ENCODE measurements around the gene MET.

The MET gene

DNA sequence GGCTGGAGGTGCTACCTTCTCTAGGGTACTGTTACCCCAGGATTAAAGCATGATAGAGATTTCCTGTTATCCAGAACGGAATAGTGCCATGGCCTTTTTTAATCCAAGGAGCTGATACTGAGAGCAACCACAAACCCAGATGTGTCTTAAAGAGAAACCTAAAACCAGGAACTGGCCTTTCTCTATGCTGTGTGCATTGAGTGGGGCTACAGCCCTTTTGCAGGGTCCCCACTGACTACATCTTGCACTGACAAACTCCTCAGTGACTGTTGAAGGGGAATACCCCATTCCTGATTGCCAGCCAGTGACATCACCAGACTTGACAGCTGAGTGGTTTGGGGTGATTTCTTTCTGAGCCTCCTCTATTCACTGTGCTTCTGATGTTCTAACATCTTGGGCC, 108.5 kb downstream of the MET start:
- WGBS, 2 experiments, result 77 to 84% methylated on average over 1 of the region's 1 CpG
- Histone ChIP-seq H3K27me3 (ENCODE audit: control insufficient read depth, insufficient read depth, low read length, poor library complexity, severe bottlenecking) (peaks cover 26% of the 10 kb centered on the region), H3K27ac (ENCODE audit: insufficient read depth, low read depth, low read length, poor library complexity, severe bottlenecking) (no peak overlapping the region), H3K36me3 (ENCODE audit: control insufficient read depth, insufficient read depth, low read length) (no peaks in the 10 kb centered on the region), H3K4me3 (ENCODE audit: insufficient read depth, low read depth, low read length) (no peak overlapping the region), H3K4me1 (ENCODE audit: control insufficient read depth, insufficient read depth, low read length) (peaks cover 18% of the 10 kb centered on the region), H3K9me3 (ENCODE audit: control insufficient read depth, low read length) (no peaks in the 10 kb centered on the region)

DNA sequence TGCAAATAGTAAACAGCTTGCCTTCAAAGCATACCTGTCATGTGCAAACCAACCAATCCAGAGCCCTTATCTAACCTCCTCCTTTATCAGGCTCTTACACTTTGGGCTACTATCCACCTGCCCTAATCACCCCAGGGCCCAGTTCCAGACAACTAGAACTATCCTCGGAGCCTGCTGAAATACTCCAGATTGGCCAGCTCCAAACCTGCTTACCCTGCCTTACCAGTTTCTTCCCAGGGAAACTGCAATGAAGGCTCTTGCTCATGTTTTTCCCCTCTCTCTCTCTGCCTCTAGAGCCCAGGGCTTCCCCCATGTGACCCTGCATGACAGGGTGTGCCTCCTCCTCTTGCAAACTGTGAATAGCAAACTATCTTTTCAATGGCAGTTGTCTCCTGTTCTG, 109.0 kb downstream of the MET start:
- 74 to 88% methylated on average over 1 of the region's 1 CpG for WGBS, 2 experiments
- Histone ChIP-seq H3K36me3 (ENCODE audit: control insufficient read depth, insufficient read depth, low read length) (no peaks in the 10 kb centered on the region), H3K9me3 (ENCODE audit: control insufficient read depth, low read length) (no peaks in the 10 kb centered on the region), H3K27me3 (ENCODE audit: control insufficient read depth, insufficient read depth, low read length, poor library complexity, severe bottlenecking) (peaks cover 26% of the 10 kb centered on the region), H3K4me1 (ENCODE audit: control insufficient read depth, insufficient read depth, low read length) (peaks cover 18% of the 10 kb centered on the region), H3K27ac (ENCODE audit: insufficient read depth, low read depth, low read length, poor library complexity, severe bottlenecking) (no peak overlapping the region), H3K4me3 (ENCODE audit: insufficient read depth, low read depth, low read length) (no peak overlapping the region)

DNA sequence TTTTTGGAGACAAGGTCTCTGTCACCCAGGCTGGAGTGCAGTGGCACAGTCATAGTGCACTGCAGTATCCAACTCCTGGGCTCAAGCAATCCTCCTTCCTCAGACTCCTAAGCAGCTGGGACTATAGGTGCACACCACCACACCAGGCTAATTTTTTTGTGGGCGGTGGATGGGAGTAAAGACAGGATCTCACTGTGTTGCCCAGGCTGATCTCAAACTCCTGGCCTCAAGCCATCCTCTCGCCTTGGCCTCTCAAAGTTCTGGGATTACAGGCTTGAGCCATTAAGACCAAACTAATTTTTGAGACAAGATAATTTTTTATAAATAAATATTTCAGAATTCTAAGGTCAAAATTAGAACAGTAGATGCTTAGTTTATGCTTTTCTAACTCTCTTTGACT, 109.6 kb downstream of the MET start:
- no peak overlapping the region for H3K4me3 ChIP-seq (ENCODE audit: insufficient read depth, low read depth, low read length)
- no peak overlapping the region for H3K27ac ChIP-seq (ENCODE audit: insufficient read depth, low read depth, low read length, poor library complexity, severe bottlenecking)
- H3K9me3 ChIP-seq (ENCODE audit: control insufficient read depth, low read length), result no peaks in the 10 kb centered on the region
- no peaks in the 10 kb centered on the region for H3K36me3 ChIP-seq (ENCODE audit: control insufficient read depth, insufficient read depth, low read length)
- H3K27me3 ChIP-seq (ENCODE audit: control insufficient read depth, insufficient read depth, low read length, poor library complexity, severe bottlenecking), result peaks cover 26% of the 10 kb centered on the region
- H3K4me1 ChIP-seq (ENCODE audit: control insufficient read depth, insufficient read depth, low read length), result peaks cover 18% of the 10 kb centered on the region
- WGBS, 2 experiments, result 89 to 100% methylated on average over 2 of the region's 2 CpGs

DNA sequence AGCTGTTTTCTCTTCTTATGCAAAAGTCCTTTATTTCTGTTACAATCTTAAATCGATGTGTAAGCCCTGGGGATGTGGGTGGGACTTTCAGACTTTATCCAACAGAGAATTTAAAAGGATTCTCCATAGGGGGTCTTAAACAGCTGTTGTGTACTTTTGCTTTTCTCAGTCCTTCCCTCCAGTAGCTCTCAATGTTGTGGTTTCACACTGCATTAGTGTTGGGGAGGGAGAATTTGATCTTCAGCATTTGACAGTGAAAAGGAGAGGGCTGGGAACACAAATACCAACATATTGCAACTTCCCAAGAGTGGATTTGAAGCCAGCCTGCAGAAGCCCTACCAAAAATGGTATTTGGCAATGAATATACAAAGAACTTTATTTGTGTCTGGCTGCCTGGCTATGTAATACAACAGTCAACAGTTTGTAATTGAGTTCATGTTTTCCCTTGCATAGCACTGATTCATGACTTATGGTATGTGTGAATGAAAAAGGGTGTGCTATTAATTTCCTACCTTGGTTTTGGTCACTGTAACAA, 110.2 kb downstream of the MET start:
- Histone ChIP-seq H3K4me1 (ENCODE audit: control insufficient read depth, insufficient read depth, low read length) (peaks cover 18% of the 10 kb centered on the region), H3K27ac (ENCODE audit: insufficient read depth, low read depth, low read length, poor library complexity, severe bottlenecking) (no peak overlapping the region), H3K9me3 (ENCODE audit: control insufficient read depth, low read length) (no peaks in the 10 kb centered on the region), H3K36me3 (ENCODE audit: control insufficient read depth, insufficient read depth, low read length) (no peaks in the 10 kb centered on the region), H3K4me3 (ENCODE audit: insufficient read depth, low read depth, low read length) (no peak overlapping the region), H3K27me3 (ENCODE audit: control insufficient read depth, insufficient read depth, low read length, poor library complexity, severe bottlenecking) (peaks cover 26% of the 10 kb centered on the region)
- WGBS, 2 experiments, result 0% methylated on average over 1 of the region's 1 CpG; no CpG with 5 or more reads in 1 of the 2 experiments

DNA sequence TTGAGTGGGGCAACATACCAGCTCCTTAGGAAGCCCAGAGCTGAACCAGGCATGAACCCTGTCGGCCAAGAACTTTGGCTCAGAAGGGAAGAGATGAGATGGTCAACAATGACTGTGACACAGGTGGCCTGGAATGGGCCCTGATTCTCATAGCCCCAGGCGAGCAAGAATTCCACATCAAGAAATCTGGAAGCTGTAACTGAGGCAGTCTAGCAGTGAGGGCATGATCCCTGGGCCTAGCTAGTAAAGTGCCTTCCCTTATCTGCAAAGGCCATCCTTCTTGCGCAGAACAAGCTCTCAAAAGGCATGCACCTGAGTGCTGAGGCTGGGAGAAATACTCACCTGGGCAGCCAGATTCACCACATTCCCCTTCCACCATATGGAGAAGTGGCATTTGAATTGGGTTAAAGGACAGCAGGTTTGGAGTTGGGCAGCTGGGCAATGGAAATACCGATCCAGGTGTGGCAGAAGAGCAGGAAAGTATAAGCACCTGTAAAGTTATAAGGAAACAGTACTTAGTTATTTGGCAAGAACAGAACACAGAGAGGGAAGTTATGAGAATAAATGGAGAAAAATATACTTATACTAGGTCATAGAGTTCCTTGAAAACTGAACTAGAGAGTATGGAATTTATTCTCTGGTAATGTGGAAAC, 111.8 kb downstream of the MET start:
- Histone ChIP-seq H3K36me3 (ENCODE audit: control insufficient read depth, insufficient read depth, low read length) (no peaks in the 10 kb centered on the region), H3K9me3 (ENCODE audit: control insufficient read depth, low read length) (no peaks in the 10 kb centered on the region), H3K4me1 (ENCODE audit: control insufficient read depth, insufficient read depth, low read length) (peaks cover 18% of the 10 kb centered on the region), H3K27me3 (ENCODE audit: control insufficient read depth, insufficient read depth, low read length, poor library complexity, severe bottlenecking) (peaks cover 26% of the 10 kb centered on the region), H3K27ac (ENCODE audit: insufficient read depth, low read depth, low read length, poor library complexity, severe bottlenecking) (no peak overlapping the region), H3K4me3 (ENCODE audit: insufficient read depth, low read depth, low read length) (no peak overlapping the region)
- WGBS, 2 experiments, result 78 to 80% methylated on average over 4 of the region's 4 CpGs

DNA sequence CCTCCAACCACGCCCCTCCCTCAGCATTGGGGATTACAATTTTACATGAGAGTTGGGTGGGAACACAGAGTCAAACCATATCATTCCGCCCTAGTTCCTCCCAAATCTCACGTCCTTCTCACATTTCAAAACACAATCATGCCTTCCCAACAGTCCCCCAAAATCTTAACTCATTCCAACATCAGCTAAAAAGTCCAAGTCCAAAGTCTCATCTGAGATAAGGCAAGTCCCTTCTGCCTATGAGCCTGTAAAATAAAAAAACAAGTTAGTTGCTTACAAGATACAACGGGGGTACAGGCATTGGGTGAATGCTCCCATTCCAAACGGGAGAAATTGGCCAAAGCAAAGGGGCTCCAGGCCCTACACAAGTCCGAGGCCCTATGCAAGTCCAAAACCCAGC, 112.7 kb downstream of the MET start:
- Histone ChIP-seq H3K4me1 (ENCODE audit: control insufficient read depth, insufficient read depth, low read length) (peaks cover 18% of the 10 kb centered on the region), H3K9me3 (ENCODE audit: control insufficient read depth, low read length) (no peaks in the 10 kb centered on the region), H3K27me3 (ENCODE audit: control insufficient read depth, insufficient read depth, low read length, poor library complexity, severe bottlenecking) (peaks cover 19% of the 10 kb centered on the region), H3K4me3 (ENCODE audit: insufficient read depth, low read depth, low read length) (no peak overlapping the region), H3K36me3 (ENCODE audit: control insufficient read depth, insufficient read depth, low read length) (no peaks in the 10 kb centered on the region), H3K27ac (ENCODE audit: insufficient read depth, low read depth, low read length, poor library complexity, severe bottlenecking) (no peak overlapping the region)
- WGBS, 2 experiments, result 89 to 92% methylated on average over 6 of the region's 6 CpGs

DNA sequence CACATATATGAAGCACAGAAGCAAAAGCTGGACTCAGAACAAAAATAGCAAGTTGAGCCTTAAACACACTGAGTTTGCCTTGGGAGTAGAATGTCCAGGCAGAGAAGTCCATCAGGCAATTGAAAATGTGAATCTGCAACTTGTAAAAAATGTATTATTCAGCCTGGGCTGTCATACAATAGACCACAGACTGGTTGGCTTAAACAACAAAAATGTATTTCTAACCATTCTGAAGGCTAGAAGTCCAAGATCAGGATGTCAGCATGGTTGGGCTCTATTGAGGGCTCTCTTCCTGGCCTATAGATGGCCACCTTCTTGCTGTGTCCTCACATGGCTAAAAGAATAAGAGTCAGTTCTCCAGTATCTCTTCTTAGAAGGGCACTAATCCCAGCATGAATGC, 113.8 kb downstream of the MET start:
- Histone ChIP-seq H3K27me3 (ENCODE audit: control insufficient read depth, insufficient read depth, low read length, poor library complexity, severe bottlenecking) (peaks cover 13% of the 10 kb centered on the region), H3K4me3 (ENCODE audit: insufficient read depth, low read depth, low read length) (no peak overlapping the region), H3K36me3 (ENCODE audit: control insufficient read depth, insufficient read depth, low read length) (no peaks in the 10 kb centered on the region), H3K27ac (ENCODE audit: insufficient read depth, low read depth, low read length, poor library complexity, severe bottlenecking) (no peak overlapping the region), H3K9me3 (ENCODE audit: control insufficient read depth, low read length) (no peaks in the 10 kb centered on the region), H3K4me1 (ENCODE audit: control insufficient read depth, insufficient read depth, low read length) (peaks cover 16% of the 10 kb centered on the region)

DNA sequence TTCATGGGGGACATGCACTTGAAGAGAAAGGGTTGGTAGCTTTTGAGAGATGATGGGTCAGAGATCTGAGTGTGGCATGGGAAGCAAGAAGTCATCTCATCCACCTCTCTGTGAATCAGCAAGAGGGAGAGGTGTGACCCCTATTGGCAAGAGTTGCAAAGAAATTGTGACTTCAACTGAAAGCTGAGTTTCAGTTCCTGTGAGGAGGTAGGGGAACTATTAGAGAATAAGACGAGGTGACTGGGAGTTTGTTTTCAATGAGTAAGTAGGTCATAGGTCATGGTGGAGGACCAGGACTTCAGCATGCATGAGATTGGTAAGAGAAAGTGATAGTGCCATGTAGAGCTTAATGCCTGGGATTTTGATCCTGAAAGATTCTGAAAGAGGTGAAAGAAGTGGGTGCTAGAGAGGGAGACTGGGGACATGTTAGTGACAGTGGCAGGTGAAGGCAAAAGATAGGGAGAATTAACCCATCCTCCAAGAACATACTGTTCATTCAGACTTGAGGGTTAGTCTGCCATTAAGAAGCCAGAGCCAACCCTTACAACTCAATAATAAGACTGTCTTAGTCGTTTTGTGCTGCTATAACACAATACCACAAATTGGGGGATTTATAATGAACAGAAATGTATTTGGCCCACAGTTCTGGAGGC, 114.9 kb downstream of the MET start:
- Histone ChIP-seq H3K27ac (ENCODE audit: insufficient read depth, low read depth, low read length, poor library complexity, severe bottlenecking) (no peak overlapping the region), H3K27me3 (ENCODE audit: control insufficient read depth, insufficient read depth, low read length, poor library complexity, severe bottlenecking) (peaks cover 13% of the 10 kb centered on the region), H3K36me3 (ENCODE audit: control insufficient read depth, insufficient read depth, low read length) (no peaks in the 10 kb centered on the region), H3K4me1 (ENCODE audit: control insufficient read depth, insufficient read depth, low read length) (peaks cover 9% of the 10 kb centered on the region), H3K4me3 (ENCODE audit: insufficient read depth, low read depth, low read length) (no peak overlapping the region), H3K9me3 (ENCODE audit: control insufficient read depth, low read length) (no peaks in the 10 kb centered on the region)
- WGBS, 2 experiments, result 34 to 60% methylated on average over 2 of the region's 2 CpGs

DNA sequence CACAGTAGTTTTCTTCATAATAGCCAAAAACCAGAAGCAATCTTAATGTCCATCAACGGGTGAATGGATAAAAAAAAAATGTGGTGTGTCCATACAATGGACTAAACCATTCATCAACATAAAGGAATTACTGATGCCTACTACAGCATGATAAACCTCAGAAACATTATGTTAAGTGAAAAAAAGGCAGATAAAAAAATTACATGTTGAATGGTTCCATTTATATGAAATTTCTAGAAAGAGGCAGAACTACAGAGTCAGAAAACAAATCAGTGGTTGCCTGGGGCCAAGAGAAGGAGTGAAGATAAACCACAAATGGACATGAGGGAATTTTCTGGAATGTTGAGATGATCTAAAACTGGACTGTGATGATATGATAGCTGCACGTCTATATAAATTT, 115.9 kb downstream of the MET start:
- H3K27ac ChIP-seq (ENCODE audit: insufficient read depth, low read depth, low read length, poor library complexity, severe bottlenecking), result no peak overlapping the region
- no peaks in the 10 kb centered on the region for H3K9me3 ChIP-seq (ENCODE audit: control insufficient read depth, low read length)
- no CpG with 5 or more reads among the region's 2 CpGs for WGBS, 2 experiments
- no peaks in the 10 kb centered on the region for H3K4me1 ChIP-seq (ENCODE audit: control insufficient read depth, insufficient read depth, low read length)
- H3K36me3 ChIP-seq (ENCODE audit: control insufficient read depth, insufficient read depth, low read length), result no peaks in the 10 kb centered on the region
- peaks cover 13% of the 10 kb centered on the region for H3K27me3 ChIP-seq (ENCODE audit: control insufficient read depth, insufficient read depth, low read length, poor library complexity, severe bottlenecking)
- H3K4me3 ChIP-seq (ENCODE audit: insufficient read depth, low read depth, low read length), result no peak overlapping the region

DNA sequence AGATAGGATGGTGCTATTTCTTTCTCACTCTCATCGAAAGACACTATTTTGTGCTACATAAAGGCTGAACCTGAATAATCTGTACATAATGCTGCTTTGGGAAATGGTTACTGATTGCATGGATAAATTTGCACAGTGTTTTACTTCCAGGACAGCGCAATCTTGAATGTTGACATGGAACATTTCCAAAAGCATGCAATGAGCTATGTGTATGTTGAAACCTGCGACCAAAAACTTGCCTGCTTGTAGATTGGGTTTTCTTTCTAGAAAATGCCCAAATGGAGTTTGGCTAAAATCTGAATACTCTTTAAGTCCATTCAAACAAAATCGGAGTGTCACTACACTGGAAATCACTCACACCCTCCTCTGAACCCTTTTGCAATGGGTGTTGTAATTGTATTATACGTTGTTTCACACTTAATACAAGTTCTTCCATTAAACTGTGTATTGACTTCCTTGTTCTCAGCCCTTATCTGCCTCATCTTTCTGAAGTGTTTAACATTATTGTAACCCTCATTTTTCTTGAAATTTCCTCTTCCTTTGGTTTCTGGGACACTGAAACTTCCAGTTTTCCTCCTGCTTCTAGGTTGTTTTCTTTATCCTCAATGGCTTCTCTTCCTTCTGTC, 116.7 kb downstream of the MET start:
- no peaks in the 10 kb centered on the region for H3K4me1 ChIP-seq (ENCODE audit: control insufficient read depth, insufficient read depth, low read length)
- peaks cover 8% of the 10 kb centered on the region for H3K27me3 ChIP-seq (ENCODE audit: control insufficient read depth, insufficient read depth, low read length, poor library complexity, severe bottlenecking)
- H3K4me3 ChIP-seq (ENCODE audit: insufficient read depth, low read depth, low read length), result no peak overlapping the region
- no peak overlapping the region for H3K27ac ChIP-seq (ENCODE audit: insufficient read depth, low read depth, low read length, poor library complexity, severe bottlenecking)
- H3K9me3 ChIP-seq (ENCODE audit: control insufficient read depth, low read length), result no peaks in the 10 kb centered on the region
- WGBS, 2 experiments, result 92 to 95% methylated on average over 4 to 5 of the region's 5 CpGs
- no peaks in the 10 kb centered on the region for H3K36me3 ChIP-seq (ENCODE audit: control insufficient read depth, insufficient read depth, low read length)
